Tibial artery (tissue), 4 donors: ENCODE data around the gene SIK1.

ENCODE experiments used
- DNase-seq, 2 donors: peaks; one replicate each; pipeline ENCODE4 v3.0.0-alpha.2; 2019
- H3K27ac ChIP-seq, 2 donors: fragments of 200-600 bp; sonication (generic) in 1 of 2; 1 replicate in 1 of 2; 2 replicates in 1 of 2; pipeline ENCODE4 v1.5.1; 2018 to 2019; ENCODE audit warnings: mild to moderate bottlenecking in 1 of 2
- H3K27me3 ChIP-seq, 2 donors: fragments of 200-600 bp; sonication (generic) in 1 of 2; one replicate each; pipeline versions ENCODE4 v1.5.1 to v1.6.0; 2016 to 2019
- H3K36me3 ChIP-seq, 3 donors: fragments of 200-600 bp; sonication (generic) in 2 of 3; one replicate each; pipeline ENCODE4 v1.5.1; 2016 to 2019; ENCODE audit warnings: mild to moderate bottlenecking in 2 of 3
- H3K4me1 ChIP-seq, 4 donors: fragments of 200-600 bp; sonication (generic) in 2 of 4; 1 replicate in 3 of 4; 2 replicates in 1 of 4; pipeline ENCODE4 v1.5.1; 2016 to 2019
- H3K4me3 ChIP-seq, 2 donors: fragments of 200-600 bp; sonication (generic) in 1 of 2; 1 replicate in 1 of 2; 2 replicates in 1 of 2; pipeline ENCODE4 v1.5.1; 2018 to 2019; ENCODE audit warnings: mild to moderate bottlenecking in 2 of 2
- H3K9me3 ChIP-seq, 3 donors: fragments of 200-600 bp; sonication (generic) in 1 of 3; one replicate each; pipeline ENCODE4 v1.5.1; 2016 to 2019
- intact Hi-C: fragments of 100-400 bp; cut with DNase I; formaldehyde crosslinking; loops from one replicate; pipeline ENCODE4 v1.15.0; 2023; ENCODE audit warnings: low total_unique reads
- TF ChIP-seq, protein P1 (sequence below), 2 experiments: fragments of 200-600 bp in 1 of 2; fragments of 450-650 bp in 1 of 2; IDR thresholded peaks; one replicate each; pipeline ENCODE4 v1.5.1; 2017 to 2019; ENCODE audit warnings: antibody characterized with exemption in 2 of 2, mild to moderate bottlenecking in 1 of 2, moderate library complexity in 1 of 2

SIK1 gene

DNA sequence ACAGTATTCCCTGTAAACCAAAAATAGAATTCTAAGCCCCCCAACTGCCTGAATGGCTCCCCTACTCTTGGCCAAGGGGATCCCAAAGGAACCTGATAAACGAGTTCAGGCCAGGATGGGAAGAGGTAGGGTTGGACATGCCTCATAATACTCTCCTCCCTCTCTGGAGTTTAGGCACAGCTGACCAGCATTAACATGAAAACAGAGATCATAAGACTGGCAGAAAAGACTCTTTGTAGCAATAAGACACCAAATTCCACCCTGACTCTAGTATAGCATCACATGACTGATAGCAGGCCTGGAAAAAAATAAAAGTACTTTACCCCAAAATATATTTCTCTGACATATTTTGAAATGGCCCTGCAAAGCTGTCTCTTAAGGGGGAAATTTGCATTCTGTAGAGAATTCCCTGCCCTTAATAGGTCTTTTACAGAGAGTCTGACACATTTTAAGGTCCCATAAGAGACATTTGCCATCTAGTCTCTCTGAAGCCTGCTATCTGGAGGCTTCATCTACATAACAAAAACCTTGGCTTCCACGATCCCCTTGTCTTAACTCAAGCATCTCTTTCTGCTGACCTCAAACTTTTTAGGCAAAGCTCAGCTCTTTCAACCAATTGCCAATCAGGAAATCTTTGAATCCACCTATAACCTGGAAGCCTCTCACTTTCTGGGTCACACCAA lies 55.9 kb downstream of the SIK1 start:
- no peaks in the 10 kb centered on the region for H3K9me3 ChIP-seq
- intact Hi-C loops, result no loop called here
- no peak for DNase-seq
- TF ChIP-seq, protein P1, sequence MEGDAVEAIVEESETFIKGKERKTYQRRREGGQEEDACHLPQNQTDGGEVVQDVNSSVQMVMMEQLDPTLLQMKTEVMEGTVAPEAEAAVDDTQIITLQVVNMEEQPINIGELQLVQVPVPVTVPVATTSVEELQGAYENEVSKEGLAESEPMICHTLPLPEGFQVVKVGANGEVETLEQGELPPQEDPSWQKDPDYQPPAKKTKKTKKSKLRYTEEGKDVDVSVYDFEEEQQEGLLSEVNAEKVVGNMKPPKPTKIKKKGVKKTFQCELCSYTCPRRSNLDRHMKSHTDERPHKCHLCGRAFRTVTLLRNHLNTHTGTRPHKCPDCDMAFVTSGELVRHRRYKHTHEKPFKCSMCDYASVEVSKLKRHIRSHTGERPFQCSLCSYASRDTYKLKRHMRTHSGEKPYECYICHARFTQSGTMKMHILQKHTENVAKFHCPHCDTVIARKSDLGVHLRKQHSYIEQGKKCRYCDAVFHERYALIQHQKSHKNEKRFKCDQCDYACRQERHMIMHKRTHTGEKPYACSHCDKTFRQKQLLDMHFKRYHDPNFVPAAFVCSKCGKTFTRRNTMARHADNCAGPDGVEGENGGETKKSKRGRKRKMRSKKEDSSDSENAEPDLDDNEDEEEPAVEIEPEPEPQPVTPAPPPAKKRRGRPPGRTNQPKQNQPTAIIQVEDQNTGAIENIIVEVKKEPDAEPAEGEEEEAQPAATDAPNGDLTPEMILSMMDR (IDR thresholded peaks at IDR 0.05), result no peak
- H3K4me3 ChIP-seq, result no peak overlapping the region
- no peak overlapping the region for H3K27ac ChIP-seq
- H3K36me3 ChIP-seq, result no peaks in the 10 kb centered on the region
- peaks cover 0 to 11% of the 10 kb centered on the region in 2 donors for H3K27me3 ChIP-seq
- no peaks in the 10 kb centered on the region for H3K4me1 ChIP-seq

DNA sequence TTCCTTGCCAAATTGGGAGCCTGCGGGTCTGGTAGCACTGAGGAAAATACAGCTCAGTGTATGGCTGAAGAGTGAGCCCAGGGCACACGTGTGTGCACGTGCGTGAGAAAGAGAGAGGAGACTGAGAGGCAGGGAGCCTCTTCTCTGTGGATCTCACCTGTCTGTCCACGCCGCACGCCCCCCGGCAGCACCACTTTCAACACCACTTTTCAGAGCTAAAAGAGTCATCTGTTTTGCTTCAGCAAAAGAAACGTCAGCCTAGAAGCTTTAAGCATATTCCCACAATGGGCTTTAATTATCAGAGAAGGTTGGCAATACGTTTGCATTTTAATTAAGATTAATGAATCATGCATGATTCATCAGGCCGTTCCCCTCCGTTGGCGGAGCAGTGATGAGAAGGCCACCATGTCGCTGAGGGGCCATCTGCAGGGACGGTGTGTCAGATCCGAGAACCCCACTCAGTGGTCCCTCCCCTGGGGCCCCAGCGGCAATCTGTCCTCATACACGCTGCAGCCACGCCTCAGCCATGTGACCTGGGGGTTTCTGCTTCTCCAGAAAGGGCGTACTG lies 56.8 kb downstream of the SIK1 start:
- H3K27ac ChIP-seq, result no peak overlapping the region
- no peak overlapping the region for H3K4me3 ChIP-seq
- intact Hi-C loops, result no loop called here
- H3K9me3 ChIP-seq, result no peaks in the 10 kb centered on the region
- no peaks in the 10 kb centered on the region for H3K4me1 ChIP-seq
- TF ChIP-seq, protein P1 (IDR thresholded peaks at IDR 0.05), result no peak
- no peak for DNase-seq
- no peaks in the 10 kb centered on the region for H3K36me3 ChIP-seq
- H3K27me3 ChIP-seq, result peaks cover 0 to 14% of the 10 kb centered on the region in 2 donors

DNA sequence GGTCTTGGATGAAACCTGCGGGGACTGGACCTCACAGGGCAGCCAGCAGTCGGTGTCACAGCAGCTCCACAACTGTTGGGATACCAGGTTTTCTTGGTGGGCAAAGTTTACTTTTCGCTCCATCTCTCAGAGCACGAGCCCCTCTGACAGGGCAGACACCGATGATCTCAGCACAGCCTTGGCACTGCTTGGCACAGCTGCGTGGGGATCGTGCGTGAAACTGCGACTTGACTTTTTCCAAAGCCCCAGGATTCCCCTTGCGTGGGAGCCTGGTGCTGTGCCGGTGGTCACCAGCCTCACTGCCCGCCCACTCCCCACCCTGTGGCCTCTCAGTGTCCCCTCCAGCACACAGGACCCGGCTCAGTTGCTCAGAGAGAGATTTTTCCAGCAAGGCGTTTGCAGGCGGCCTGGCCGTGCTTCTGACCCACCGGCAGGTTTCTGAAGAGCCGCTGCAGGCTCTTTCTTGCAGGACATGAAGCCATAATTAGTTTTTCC lies 57.3 kb downstream of the SIK1 start:
- no peak overlapping the region for H3K4me3 ChIP-seq
- H3K27ac ChIP-seq, result no peak overlapping the region
- no peaks in the 10 kb centered on the region for H3K4me1 ChIP-seq
- TF ChIP-seq, protein P1 (IDR thresholded peaks at IDR 0.05), result no peak
- intact Hi-C loops, result no loop called here
- H3K9me3 ChIP-seq, result no peaks in the 10 kb centered on the region
- H3K27me3 ChIP-seq, result peaks cover 0 to 19% of the 10 kb centered on the region in 2 donors
- no peaks in the 10 kb centered on the region for H3K36me3 ChIP-seq
- no peak for DNase-seq

DNA sequence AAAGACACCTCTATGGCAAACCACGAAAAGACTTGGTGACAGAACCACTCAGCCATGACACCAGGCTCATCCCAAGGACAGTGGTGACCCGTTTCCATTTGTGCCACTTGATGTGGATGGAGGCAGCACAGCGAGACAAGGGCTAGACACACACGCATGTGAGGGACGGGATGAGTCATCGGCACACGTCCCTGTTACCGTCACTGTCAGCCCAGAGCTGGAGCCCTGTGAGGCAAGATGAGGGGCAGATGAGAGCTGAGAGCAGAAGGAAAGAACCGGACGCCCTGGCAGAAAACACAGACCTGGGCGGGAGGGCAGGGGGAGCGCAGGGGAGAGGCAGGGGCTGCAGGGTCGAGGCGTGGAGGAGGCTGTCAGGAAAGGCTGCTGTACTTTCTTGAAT lies 57.8 kb downstream of the SIK1 start:
- Histone ChIP-seq H3K4me3 (no peak overlapping the region), H3K27ac (no peak overlapping the region), H3K4me1 (no peaks in the 10 kb centered on the region), H3K27me3 (peaks cover 0 to 25% of the 10 kb centered on the region in 2 donors), H3K36me3 (no peaks in the 10 kb centered on the region), H3K9me3 (no peaks in the 10 kb centered on the region)
- DNase-seq, result no peak
- intact Hi-C loops, result no loop called here
- TF ChIP-seq, protein P1 (IDR thresholded peaks at IDR 0.05), result no peak

DNA sequence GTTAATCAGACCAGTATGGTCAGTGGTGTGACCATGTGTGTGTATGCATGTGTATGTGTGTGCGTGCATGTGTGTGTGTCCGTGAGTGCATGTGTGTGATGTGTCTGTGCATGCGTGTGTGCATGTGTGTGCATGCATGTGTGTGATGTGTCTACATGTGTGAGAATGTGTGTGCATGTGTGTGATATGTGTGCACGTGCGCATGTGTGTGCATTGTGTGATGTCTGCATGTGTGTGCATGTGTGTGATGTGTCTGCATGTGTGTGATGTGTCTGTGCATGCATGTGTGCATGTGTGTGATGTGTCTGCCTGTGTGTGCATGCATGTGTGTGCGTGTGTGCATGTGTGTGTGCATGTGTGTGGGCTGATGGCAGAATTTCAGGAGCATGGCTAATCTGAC lies 58.2 kb downstream of the SIK1 start:
- Histone ChIP-seq H3K4me3 (no peak overlapping the region), H3K27me3 (peaks cover 0 to 29% of the 10 kb centered on the region in 2 donors), H3K9me3 (no peaks in the 10 kb centered on the region), H3K27ac (no peak overlapping the region), H3K4me1 (no peaks in the 10 kb centered on the region), H3K36me3 (no peaks in the 10 kb centered on the region)
- intact Hi-C loops, result no loop called here
- no peak for DNase-seq
- TF ChIP-seq, protein P1 (IDR thresholded peaks at IDR 0.05), result no peak
